Measurements from ENCODE around the gene ACTR5. TPM values are rescaled to one million over a fixed set of nuclear protein-coding genes. Genes with fewer than 3 reads are reported as not detected.

Gene ACTR5
- total and polyA plus RNA-seq, 2 donors (not counting 1 experiment from before 2014, with no cell fraction given): 4.4 to 5.9 TPM

- no peak for DNase-seq (ENCODE audit: low read depth in 2 of 2)
- no peaks in the 10 kb centered on the region for H3K9me3 ChIP-seq (ENCODE audit: control insufficient read depth, insufficient read depth, low read depth, low read length)
- H3K9ac ChIP-seq (ENCODE audit: insufficient read depth, low read length): no peak overlapping the region
- no peak overlapping the region for H3K4me3 ChIP-seq (replicated peaks in 1 of 4; ENCODE audit: control extremely low read depth in 1 of 4, insufficient read depth in 1 of 4, low read depth in 3 of 4, low read length in 4 of 4)
- no peaks in the 10 kb centered on the region for H3K36me3 ChIP-seq (ENCODE audit: control insufficient read depth, insufficient read depth, low read length)
- TF ChIP-seq EZH2 (IDR thresholded peaks at IDR 0.05; ENCODE audit: low read length, missing control alignments): no peak
- TF ChIP-seq, protein P1, sequence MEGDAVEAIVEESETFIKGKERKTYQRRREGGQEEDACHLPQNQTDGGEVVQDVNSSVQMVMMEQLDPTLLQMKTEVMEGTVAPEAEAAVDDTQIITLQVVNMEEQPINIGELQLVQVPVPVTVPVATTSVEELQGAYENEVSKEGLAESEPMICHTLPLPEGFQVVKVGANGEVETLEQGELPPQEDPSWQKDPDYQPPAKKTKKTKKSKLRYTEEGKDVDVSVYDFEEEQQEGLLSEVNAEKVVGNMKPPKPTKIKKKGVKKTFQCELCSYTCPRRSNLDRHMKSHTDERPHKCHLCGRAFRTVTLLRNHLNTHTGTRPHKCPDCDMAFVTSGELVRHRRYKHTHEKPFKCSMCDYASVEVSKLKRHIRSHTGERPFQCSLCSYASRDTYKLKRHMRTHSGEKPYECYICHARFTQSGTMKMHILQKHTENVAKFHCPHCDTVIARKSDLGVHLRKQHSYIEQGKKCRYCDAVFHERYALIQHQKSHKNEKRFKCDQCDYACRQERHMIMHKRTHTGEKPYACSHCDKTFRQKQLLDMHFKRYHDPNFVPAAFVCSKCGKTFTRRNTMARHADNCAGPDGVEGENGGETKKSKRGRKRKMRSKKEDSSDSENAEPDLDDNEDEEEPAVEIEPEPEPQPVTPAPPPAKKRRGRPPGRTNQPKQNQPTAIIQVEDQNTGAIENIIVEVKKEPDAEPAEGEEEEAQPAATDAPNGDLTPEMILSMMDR (conservative IDR thresholded peaks at IDR 0.05 in 1 of 2, IDR thresholded peaks at IDR 0.05 in 1 of 2; ENCODE audit: low read depth in 1 of 2, low read length in 2 of 2): no peak
- H3K79me2 ChIP-seq (ENCODE audit: control insufficient read depth, insufficient read depth, low read length): no peaks in the 10 kb centered on the region
- no peak overlapping the region for H3K4me2 ChIP-seq (ENCODE audit: extremely low read depth, insufficient read depth, low read length)
- peaks cover 8% of the 10 kb centered on the region for H3K27me3 ChIP-seq (ENCODE audit: control insufficient read depth, insufficient read depth, low read length)
- no peaks in the 10 kb centered on the region for H4K20me1 ChIP-seq (ENCODE audit: control insufficient read depth, extremely low read depth, insufficient read depth, low read length)
- H3K27ac ChIP-seq (ENCODE audit: insufficient read depth, low read length): no peak overlapping the region
- no peaks in the 10 kb centered on the region for H3K4me1 ChIP-seq (ENCODE audit: control insufficient read depth, extremely low read depth, insufficient read depth, low read length)
- H2AFZ ChIP-seq (ENCODE audit: low read length): no peak overlapping the region
These were observed 41.8 kb upstream of the ACTR5 start for GRCh38 chr20:38706509-38706908.

- H3K79me2 ChIP-seq (ENCODE audit: control insufficient read depth, insufficient read depth, low read length): no peaks in the 10 kb centered on the region
- peaks cover 6% of the 10 kb centered on the region for H3K27me3 ChIP-seq (ENCODE audit: control insufficient read depth, insufficient read depth, low read length)
- H3K27ac ChIP-seq (ENCODE audit: insufficient read depth, low read length): no peak overlapping the region
- H3K4me3 ChIP-seq (replicated peaks in 1 of 4; ENCODE audit: control extremely low read depth in 1 of 4, insufficient read depth in 1 of 4, low read depth in 3 of 4, low read length in 4 of 4): no peak overlapping the region
- DNase-seq (ENCODE audit: low read depth in 2 of 2): no peak
- H3K36me3 ChIP-seq (ENCODE audit: control insufficient read depth, insufficient read depth, low read length): no peaks in the 10 kb centered on the region
- H3K4me1 ChIP-seq (ENCODE audit: control insufficient read depth, extremely low read depth, insufficient read depth, low read length): no peaks in the 10 kb centered on the region
- H3K9me3 ChIP-seq (ENCODE audit: control insufficient read depth, insufficient read depth, low read depth, low read length): no peaks in the 10 kb centered on the region
- H3K4me2 ChIP-seq (ENCODE audit: extremely low read depth, insufficient read depth, low read length): no peak overlapping the region
- H3K9ac ChIP-seq (ENCODE audit: insufficient read depth, low read length): no peak overlapping the region
- no peak for TF ChIP-seq EZH2 (IDR thresholded peaks at IDR 0.05; ENCODE audit: low read length, missing control alignments)
- TF ChIP-seq, protein P1 (conservative IDR thresholded peaks at IDR 0.05 in 1 of 2, IDR thresholded peaks at IDR 0.05 in 1 of 2; ENCODE audit: low read depth in 1 of 2, low read length in 2 of 2): no peak
- H2AFZ ChIP-seq (ENCODE audit: low read length): no peak overlapping the region
- no peaks in the 10 kb centered on the region for H4K20me1 ChIP-seq (ENCODE audit: control insufficient read depth, extremely low read depth, insufficient read depth, low read length)
These were observed 34.0 kb upstream of the ACTR5 start for GRCh38 chr20:38714308-38714707.

DNA sequence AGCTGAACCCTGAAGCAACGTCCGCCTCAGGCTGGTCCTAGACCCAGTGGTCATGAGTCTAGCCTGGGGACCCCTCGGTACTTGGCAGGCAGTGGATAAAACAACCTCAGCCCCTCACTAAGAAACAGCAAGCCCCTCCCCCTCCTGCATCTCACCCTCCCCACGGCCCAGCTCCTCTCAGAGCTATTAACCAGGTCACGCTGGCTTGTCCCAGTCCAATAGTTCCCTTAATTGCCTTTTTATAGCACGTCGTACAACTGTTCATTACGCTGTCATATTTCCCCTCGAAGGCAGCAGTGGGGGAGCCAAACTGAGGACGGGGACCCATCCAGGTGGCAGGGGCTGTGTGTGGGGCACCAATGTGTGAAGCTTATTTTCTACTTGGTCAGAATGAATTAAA, 32.6 kb upstream of the ACTR5 start:
- H2AFZ ChIP-seq (ENCODE audit: low read length): no peak overlapping the region
- no peaks in the 10 kb centered on the region for H3K9me3 ChIP-seq (ENCODE audit: control insufficient read depth, insufficient read depth, low read depth, low read length)
- DNase-seq (ENCODE audit: low read depth in 2 of 2): no peak
- H3K4me2 ChIP-seq (ENCODE audit: extremely low read depth, insufficient read depth, low read length): no peak overlapping the region
- no peak for TF ChIP-seq EZH2 (IDR thresholded peaks at IDR 0.05; ENCODE audit: low read length, missing control alignments)
- TF ChIP-seq, protein P1 (conservative IDR thresholded peaks at IDR 0.05 in 1 of 2, IDR thresholded peaks at IDR 0.05 in 1 of 2; ENCODE audit: low read depth in 1 of 2, low read length in 2 of 2): no peak
- H3K27me3 ChIP-seq (ENCODE audit: control insufficient read depth, insufficient read depth, low read length): peaks cover 16% of the 10 kb centered on the region
- H3K79me2 ChIP-seq (ENCODE audit: control insufficient read depth, insufficient read depth, low read length): no peaks in the 10 kb centered on the region
- no peaks in the 10 kb centered on the region for H3K4me1 ChIP-seq (ENCODE audit: control insufficient read depth, extremely low read depth, insufficient read depth, low read length)
- H3K36me3 ChIP-seq (ENCODE audit: control insufficient read depth, insufficient read depth, low read length): no peaks in the 10 kb centered on the region
- H3K9ac ChIP-seq (ENCODE audit: insufficient read depth, low read length): no peak overlapping the region
- H4K20me1 ChIP-seq (ENCODE audit: control insufficient read depth, extremely low read depth, insufficient read depth, low read length): no peaks in the 10 kb centered on the region
- no peak overlapping the region for H3K4me3 ChIP-seq (replicated peaks in 1 of 4; ENCODE audit: control extremely low read depth in 1 of 4, insufficient read depth in 1 of 4, low read depth in 3 of 4, low read length in 4 of 4)
- H3K27ac ChIP-seq (ENCODE audit: insufficient read depth, low read length): no peak overlapping the region

Measured in fibroblast of lung (primary cell).